H9 (cell line): ENCODE measurements around the gene APOL2. TPM values are rescaled to one million over a fixed set of nuclear protein-coding genes. Genes with fewer than 3 reads are reported as not detected.

Experiments used
- DNase-seq: peaks from one replicate; pipeline ENCODE4 v3.0.0-alpha.2; 2017
- H2AFZ ChIP-seq: one replicate; pipeline ENCODE4 v1.6.1; 2013; ENCODE audit warnings: mild to moderate bottlenecking, low read length, control low read depth, moderate library complexity
- H2AK5ac ChIP-seq: 2 replicates; pipeline ENCODE4 v1.6.1; 2013; ENCODE audit warnings: low read length, control low read depth, mixed read lengths; ENCODE audit not compliant: insufficient read length
- H2BK120ac ChIP-seq: one replicate; pipeline ENCODE4 v1.6.1; 2013; ENCODE audit warnings: low read depth, mild to moderate bottlenecking, low read length, control low read depth, inconsistent platforms; ENCODE audit not compliant: poor library complexity, severe bottlenecking
- H2BK12ac ChIP-seq: 2 replicates; pipeline ENCODE4 v1.6.1; 2013; ENCODE audit warnings: low read length, control low read depth, mixed read lengths, low read depth; ENCODE audit not compliant: insufficient read length
- H2BK15ac ChIP-seq: 2 replicates; pipeline ENCODE4 v1.6.1; 2013; ENCODE audit warnings: low read depth, low read length, control low read depth
- H2BK20ac ChIP-seq: one replicate; pipeline ENCODE4 v1.6.1; 2013; ENCODE audit warnings: low read depth, mild to moderate bottlenecking, low read length, control low read depth, inconsistent platforms; ENCODE audit not compliant: poor library complexity, severe bottlenecking
- H2BK5ac ChIP-seq: 2 replicates; pipeline ENCODE4 v1.6.1; 2013; ENCODE audit warnings: low read length, control low read depth, mixed read lengths; ENCODE audit not compliant: insufficient read length
- H3K14ac ChIP-seq: 2 replicates; pipeline ENCODE4 v1.6.1; 2013; ENCODE audit warnings: low read length, control low read depth; ENCODE audit not compliant: insufficient read depth
- H3K18ac ChIP-seq: 2 replicates; pipeline ENCODE4 v1.6.1; 2013; ENCODE audit warnings: low read depth, mild to moderate bottlenecking, mixed read lengths, low read length, control low read depth; ENCODE audit not compliant: insufficient read length
- H3K23ac ChIP-seq: 2 replicates; pipeline ENCODE4 v1.6.1; 2013; ENCODE audit warnings: low read length, control low read depth, mixed read lengths, low read depth; ENCODE audit not compliant: insufficient read length
- H3K23me2 ChIP-seq: 2 replicates; pipeline ENCODE4 v1.6.1; 2013; ENCODE audit warnings: low read depth, mild to moderate bottlenecking, mixed read lengths, low read length, control low read depth; ENCODE audit not compliant: insufficient read length, poor library complexity, severe bottlenecking
- H3K27ac ChIP-seq: 2 replicates; pipeline ENCODE4 v1.5.1; 2013; ENCODE audit warnings: low read length, control low read depth, mixed read lengths, low read depth; ENCODE audit not compliant: insufficient read length
- H3K27me3 ChIP-seq: 2 replicates; pipeline ENCODE4 v1.6.1; 2013; ENCODE audit warnings: low read length, control low read depth, inconsistent platforms; ENCODE audit not compliant: insufficient read depth
- H3K4ac ChIP-seq: 2 replicates; pipeline ENCODE4 v1.6.1; 2013; ENCODE audit warnings: low read depth, mild to moderate bottlenecking, control low read depth, inconsistent platforms, low read length, moderate library complexity
- H3K4me1 ChIP-seq: 2 replicates; pipeline ENCODE4 v1.6.1; 2013; ENCODE audit warnings: low read length, control low read depth, inconsistent platforms; ENCODE audit not compliant: insufficient read depth
- H3K4me2 ChIP-seq: 2 replicates; pipeline ENCODE4 v1.6.1; 2013; ENCODE audit warnings: low read length, control low read depth, mixed read lengths; ENCODE audit not compliant: insufficient read length, insufficient read depth
- H3K56ac ChIP-seq: 2 replicates; pipeline ENCODE4 v1.6.1; 2013; ENCODE audit warnings: low read depth, mild to moderate bottlenecking, mixed read lengths, low read length, control low read depth; ENCODE audit not compliant: insufficient read length
- H3K79me1 ChIP-seq: 2 replicates; pipeline ENCODE4 v1.6.1; 2013; ENCODE audit warnings: low read depth, mild to moderate bottlenecking, moderate library complexity, low read length, control low read depth, inconsistent platforms; ENCODE audit not compliant: insufficient read depth, poor library complexity, severe bottlenecking
- H3K79me2 ChIP-seq: 2 replicates; pipeline ENCODE4 v1.6.1; 2013; ENCODE audit warnings: low read length, control low read depth, inconsistent platforms; ENCODE audit not compliant: insufficient read depth
- H3K9ac ChIP-seq: 2 replicates; pipeline ENCODE4 v1.6.1; 2013; ENCODE audit warnings: low read length, control low read depth, mixed read lengths; ENCODE audit not compliant: insufficient read length; ENCODE audit errors: extremely low read depth
- H3K9me3 ChIP-seq: one replicate; pipeline ENCODE4 v1.6.1; 2013; ENCODE audit warnings: low read depth, low read length, inconsistent platforms; ENCODE audit not compliant: control insufficient read depth
- H3T11ph ChIP-seq: one replicate; pipeline ENCODE4 v1.6.1; 2013; ENCODE audit warnings: mild to moderate bottlenecking, low read length, control low read depth, inconsistent platforms
- H4K20me1 ChIP-seq: one replicate; pipeline ENCODE4 v1.6.1; 2013; ENCODE audit not compliant: control insufficient read depth, insufficient read length, insufficient read depth
- H4K5ac ChIP-seq: 2 replicates; pipeline ENCODE4 v1.6.1; 2013; ENCODE audit warnings: low read depth, mild to moderate bottlenecking, mixed read lengths, low read length, control low read depth; ENCODE audit not compliant: insufficient read length
- H4K8ac ChIP-seq: replicated peaks from 2 replicates; pipeline ENCODE4 v1.6.1; 2013; ENCODE audit warnings: low read length, control low read depth, mixed read lengths, low read depth; ENCODE audit not compliant: insufficient read length
- H4K91ac ChIP-seq: 2 replicates; pipeline ENCODE4 v1.6.1; 2013; ENCODE audit warnings: low read depth, mild to moderate bottlenecking, moderate library complexity, mixed read lengths, low read length, control low read depth; ENCODE audit not compliant: insufficient read length
- H3K27ac Mint-ChIP-seq, 3 experiments: 2 replicates in 2 of 3; 3 replicates in 1 of 3; pipeline ENCODE4 v1.8.0; 2020 to 2021; ENCODE audit warnings: mixed read lengths in 3 of 3, mild to moderate bottlenecking in 1 of 3, moderate library complexity in 1 of 3
- H3K27me3 Mint-ChIP-seq: 2 replicates; pipeline ENCODE4 v1.8.0; 2021; ENCODE audit warnings: low read depth, mild to moderate bottlenecking, moderate library complexity, mixed read lengths
- H3K36me3 Mint-ChIP-seq, 3 experiments: 2 replicates in 2 of 3; 3 replicates in 1 of 3; pipeline ENCODE4 v1.8.0; 2020 to 2021; ENCODE audit warnings: low read depth in 3 of 3, mixed read lengths in 3 of 3; ENCODE audit not compliant: insufficient read depth in 1 of 3
- H3K4me1 Mint-ChIP-seq, 2 experiments: 2 replicates each; pipeline ENCODE4 v1.8.0; 2020; ENCODE audit warnings: mixed read lengths in 2 of 2
- H3K4me3 Mint-ChIP-seq, 2 experiments: 2 replicates in 1 of 2; 3 replicates in 1 of 2; pipeline ENCODE4 v1.8.0; 2020 to 2021; ENCODE audit warnings: mild to moderate bottlenecking in 2 of 2, mixed read lengths in 2 of 2, moderate library complexity in 1 of 2
- H3K9me3 Mint-ChIP-seq, 2 experiments: 2 replicates in 1 of 2; 3 replicates in 1 of 2; pipeline ENCODE4 v1.8.0; 2020; ENCODE audit warnings: mild to moderate bottlenecking in 2 of 2, mixed read lengths in 2 of 2, moderate library complexity in 1 of 2
- WGBS: extraction: QIAGEN DNeasy Blood & Tissue Kit; methylation state at CpG from one replicate; pipeline ENCODE4 v1.1.7; 2013; ENCODE audit warnings: missing lambda C conversion rate, low lambda C conversion rate, mixed read lengths; ENCODE audit not compliant: insufficient read length; ENCODE audit errors: extremely low coverage; 5-methylcytosine and 5-hydroxymethylcytosine counted together
- total RNA-seq: library from RNA; stranded (reverse); gene quantifications from 2 replicates; pipeline ENCODE4 v1.2.1, GENCODE V29; 2021
- TF ChIP-seq, protein P1 (sequence below): fragments of 200-600 bp; sonication (generic); conservative IDR thresholded peaks from 3 replicates; pipeline ENCODE4 v1.8.0; 2021; ENCODE audit warnings: antibody characterized with exemption, mild to moderate bottlenecking

Gene APOL2
- total RNA-seq, 1 experiment from 2014 or later = 15.6 TPM

DNA sequence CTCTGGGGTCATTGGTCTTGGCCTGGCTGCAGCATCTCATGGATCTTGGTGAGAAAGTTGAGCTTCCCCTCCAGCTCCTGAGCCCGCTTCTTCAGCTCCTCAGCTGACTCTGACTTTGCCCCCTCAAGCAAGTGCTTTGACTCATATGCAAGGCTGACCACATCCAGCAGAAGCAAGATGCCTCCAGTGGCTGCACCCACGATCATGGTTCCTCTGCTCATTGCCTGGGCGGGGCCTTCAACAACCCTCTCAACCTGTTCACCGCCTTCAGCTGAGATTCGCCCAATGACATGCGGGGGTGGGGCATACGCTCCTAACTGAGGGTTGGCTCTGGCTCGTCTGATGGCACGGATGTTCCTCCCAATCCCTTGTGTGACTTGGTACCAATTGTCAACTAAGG, 11.9 kb downstream of the APOL2 start:
- no peak overlapping the region for H3K27ac Mint-ChIP-seq

More for the DNA sequence above, 11.9 kb downstream of the APOL2 start:
- H2BK120ac ChIP-seq = no peak overlapping the region
- Mint-ChIP-seq H3K36me3 (peaks cover 10 to 51% (median 35%) of the 10 kb centered on the region in 3 experiments), H3K9me3 (no peaks in the 10 kb centered on the region), H3K4me1 (peaks cover 7 to 15% of the 10 kb centered on the region in 2 experiments), H3K4me3 (no peak overlapping the region), H3K27me3 (peaks cover 2% of the 10 kb centered on the region; the same call in 1 of the 2 replicates)
- H3K9ac ChIP-seq = no peak overlapping the region
- no peak overlapping the region for H2BK15ac ChIP-seq
- no peaks in the 10 kb centered on the region for H3K79me1 ChIP-seq
- no peak overlapping the region for H3K4ac ChIP-seq
- no peak overlapping the region for H3K23ac ChIP-seq
- no peaks in the 10 kb centered on the region for H3K79me2 ChIP-seq
- H3T11ph ChIP-seq = no peak overlapping the region
- TF ChIP-seq, protein P1, sequence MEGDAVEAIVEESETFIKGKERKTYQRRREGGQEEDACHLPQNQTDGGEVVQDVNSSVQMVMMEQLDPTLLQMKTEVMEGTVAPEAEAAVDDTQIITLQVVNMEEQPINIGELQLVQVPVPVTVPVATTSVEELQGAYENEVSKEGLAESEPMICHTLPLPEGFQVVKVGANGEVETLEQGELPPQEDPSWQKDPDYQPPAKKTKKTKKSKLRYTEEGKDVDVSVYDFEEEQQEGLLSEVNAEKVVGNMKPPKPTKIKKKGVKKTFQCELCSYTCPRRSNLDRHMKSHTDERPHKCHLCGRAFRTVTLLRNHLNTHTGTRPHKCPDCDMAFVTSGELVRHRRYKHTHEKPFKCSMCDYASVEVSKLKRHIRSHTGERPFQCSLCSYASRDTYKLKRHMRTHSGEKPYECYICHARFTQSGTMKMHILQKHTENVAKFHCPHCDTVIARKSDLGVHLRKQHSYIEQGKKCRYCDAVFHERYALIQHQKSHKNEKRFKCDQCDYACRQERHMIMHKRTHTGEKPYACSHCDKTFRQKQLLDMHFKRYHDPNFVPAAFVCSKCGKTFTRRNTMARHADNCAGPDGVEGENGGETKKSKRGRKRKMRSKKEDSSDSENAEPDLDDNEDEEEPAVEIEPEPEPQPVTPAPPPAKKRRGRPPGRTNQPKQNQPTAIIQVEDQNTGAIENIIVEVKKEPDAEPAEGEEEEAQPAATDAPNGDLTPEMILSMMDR = no peak
- no CpG with 5 or more reads among the region's 9 CpGs for WGBS
- H3K18ac ChIP-seq = no peak overlapping the region
- no peak overlapping the region for H2AK5ac ChIP-seq
- no peaks in the 10 kb centered on the region for H3K4me1 ChIP-seq
- H3K4me2 ChIP-seq = no peak overlapping the region
- no peak overlapping the region for H4K91ac ChIP-seq
- no peak overlapping the region for H2BK12ac ChIP-seq
- H3K27me3 ChIP-seq = no peaks in the 10 kb centered on the region
- H2AFZ ChIP-seq = no peak overlapping the region
- no peak overlapping the region for H2BK20ac ChIP-seq
- DNase-seq = no peak
- no peak overlapping the region for H3K14ac ChIP-seq
- H3K27ac ChIP-seq = no peak overlapping the region
- no peak overlapping the region for H2BK5ac ChIP-seq
- H4K5ac ChIP-seq = no peak overlapping the region
- H3K23me2 ChIP-seq = no peaks in the 10 kb centered on the region
- H4K8ac ChIP-seq = no peak overlapping the region
- no peak overlapping the region for H3K56ac ChIP-seq
- H4K20me1 ChIP-seq = no peaks in the 10 kb centered on the region
- no peaks in the 10 kb centered on the region for H3K9me3 ChIP-seq
